Raji (cell line): ENCODE measurements around the gene SBF2.

ENCODE experiments used
- POLR2A ChIP-seq: IDR thresholded peaks from 2 replicates; pipeline ENCODE4 v1.6.1; 2011; ENCODE audit warnings: low read depth, low read length, control low read depth; ENCODE audit not compliant: insufficient read depth

SBF2 gene

GRCh38 chr11:9974375-9974774 lies 319.6 kb downstream of the SBF2 start:
- TF ChIP-seq POLR2A: no peak

DNA sequence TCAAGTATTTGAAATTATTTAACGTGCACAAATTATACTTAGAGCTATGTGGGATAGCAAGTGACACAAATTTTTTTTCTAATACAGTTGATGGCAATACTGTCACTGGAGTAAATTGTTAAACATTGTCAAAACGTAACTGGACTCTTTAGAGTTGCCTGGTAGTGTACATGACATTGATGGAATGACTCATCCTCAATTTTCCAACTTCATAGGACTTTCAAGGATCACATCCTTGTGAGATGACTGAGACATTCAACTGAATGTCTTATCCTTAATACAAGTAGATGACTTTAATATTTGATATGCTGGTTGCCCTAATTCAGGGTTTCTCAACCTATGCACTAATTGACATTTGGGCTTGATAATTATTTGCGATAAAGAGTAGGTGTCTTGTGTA lies 320.1 kb downstream of the SBF2 start:
- no peak for TF ChIP-seq POLR2A

GRCh38 chr11:9972989-9973388 lies 321.0 kb downstream of the SBF2 start:
- no peak for TF ChIP-seq POLR2A

GRCh38 chr11:9971894-9972293 lies 322.1 kb downstream of the SBF2 start:
- no peak for TF ChIP-seq POLR2A

DNA sequence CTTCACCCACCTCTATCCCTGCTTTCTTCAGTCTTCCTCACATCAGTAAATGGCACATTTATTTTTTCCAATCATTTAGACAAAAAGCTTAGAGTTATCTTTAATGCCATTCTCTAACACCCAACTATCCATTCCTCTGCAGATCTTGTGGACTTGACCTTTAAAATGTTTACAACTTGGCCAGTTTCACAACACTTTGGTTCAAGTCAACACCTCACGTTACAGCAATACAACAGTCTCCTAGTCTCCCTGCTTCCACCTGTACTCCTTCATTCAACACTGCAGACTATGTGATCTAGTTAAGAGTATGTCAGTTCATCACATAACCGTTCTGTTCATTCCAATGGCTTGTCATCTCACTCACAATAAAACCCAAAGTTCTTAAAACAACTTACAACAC lies 325.0 kb downstream of the SBF2 start:
- TF ChIP-seq POLR2A: no peak

DNA sequence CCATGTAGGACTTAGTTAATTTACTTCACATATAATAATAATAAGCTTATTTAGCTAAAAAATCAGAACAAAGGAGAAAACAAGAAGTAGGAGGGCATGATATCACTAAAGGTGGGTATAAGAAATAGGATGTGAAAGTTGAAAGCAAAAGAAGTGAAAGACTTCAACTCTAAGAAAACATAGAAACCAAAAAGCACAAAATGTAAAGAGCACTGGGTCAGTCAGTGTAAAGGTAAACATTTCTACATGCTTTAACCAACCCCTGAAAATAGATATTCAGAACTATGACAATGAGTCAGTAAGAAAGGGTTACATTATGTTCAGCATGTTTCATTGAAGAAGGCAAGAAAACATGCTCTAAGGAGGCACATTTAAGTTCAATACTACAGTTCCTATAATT lies 331.3 kb downstream of the SBF2 start:
- TF ChIP-seq POLR2A: no peak

DNA sequence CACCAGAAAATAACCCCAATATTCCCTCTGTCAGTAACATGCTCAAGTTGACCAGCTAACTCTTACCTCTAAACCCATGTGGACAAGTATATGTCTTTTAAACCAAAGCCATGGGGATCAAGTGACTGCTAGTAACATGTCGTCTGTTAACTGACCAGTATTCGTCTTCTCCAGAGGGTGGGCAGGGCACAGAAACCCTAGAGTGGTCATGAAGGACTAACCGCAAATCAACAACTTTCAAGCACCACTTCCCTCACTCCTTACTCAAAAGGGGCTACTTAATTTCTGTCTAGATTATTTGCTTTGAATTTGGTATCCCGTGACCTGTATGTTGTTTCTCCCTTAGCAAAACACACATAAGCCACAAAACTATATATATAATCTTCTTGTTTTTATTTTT lies 336.9 kb downstream of the SBF2 start:
- TF ChIP-seq POLR2A: no peak

DNA sequence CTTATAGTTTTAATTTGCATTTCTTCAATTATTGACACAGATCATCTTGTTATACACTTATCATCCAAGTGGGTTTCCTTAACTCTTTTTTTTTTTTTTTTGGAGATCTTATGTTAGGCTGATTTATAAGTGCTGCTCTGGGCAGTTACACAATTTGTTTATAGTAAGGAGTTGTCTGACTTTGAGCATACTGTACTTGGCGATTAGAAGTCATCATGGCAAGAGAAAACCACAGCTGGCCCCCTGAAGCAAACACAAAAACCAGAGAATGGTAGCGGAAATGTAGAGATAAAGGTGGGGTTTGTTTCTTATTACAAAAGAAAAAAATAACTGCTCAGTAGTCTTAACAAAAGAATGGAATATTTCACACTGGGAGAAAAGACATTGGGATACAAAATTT lies 337.5 kb downstream of the SBF2 start:
- TF ChIP-seq POLR2A: no peak

GRCh38 chr11:9955391-9955790 lies 338.6 kb downstream of the SBF2 start:
- no peak for TF ChIP-seq POLR2A

DNA sequence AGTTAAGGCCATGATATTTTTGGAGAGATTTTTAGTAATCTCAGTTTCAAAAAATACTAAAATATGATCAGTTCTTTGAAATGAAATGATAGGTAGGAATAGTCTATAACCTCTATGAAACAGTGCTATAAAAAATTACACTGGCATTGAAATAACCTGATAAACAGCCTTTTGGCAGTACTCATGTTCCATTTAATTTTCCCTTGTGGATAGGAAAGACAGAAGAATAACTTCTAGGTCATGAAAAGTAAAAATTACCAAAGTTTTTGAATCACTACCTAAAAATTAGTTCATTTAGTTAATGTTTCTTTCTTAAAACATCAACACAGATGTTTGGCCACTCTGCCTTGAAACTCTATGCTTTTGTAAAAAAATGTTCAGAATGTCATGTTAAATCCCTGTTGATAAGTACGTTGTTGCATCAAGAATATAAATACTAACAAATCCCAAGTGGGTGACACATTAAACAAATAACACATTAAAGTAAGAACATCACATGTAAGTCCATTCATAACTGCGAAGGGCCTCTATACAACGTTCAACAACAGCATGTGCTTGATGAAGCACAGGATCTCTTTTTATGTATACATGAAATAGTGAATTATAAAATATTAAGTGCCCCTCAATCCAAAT lies 339.9 kb downstream of the SBF2 start:
- no peak for TF ChIP-seq POLR2A

DNA sequence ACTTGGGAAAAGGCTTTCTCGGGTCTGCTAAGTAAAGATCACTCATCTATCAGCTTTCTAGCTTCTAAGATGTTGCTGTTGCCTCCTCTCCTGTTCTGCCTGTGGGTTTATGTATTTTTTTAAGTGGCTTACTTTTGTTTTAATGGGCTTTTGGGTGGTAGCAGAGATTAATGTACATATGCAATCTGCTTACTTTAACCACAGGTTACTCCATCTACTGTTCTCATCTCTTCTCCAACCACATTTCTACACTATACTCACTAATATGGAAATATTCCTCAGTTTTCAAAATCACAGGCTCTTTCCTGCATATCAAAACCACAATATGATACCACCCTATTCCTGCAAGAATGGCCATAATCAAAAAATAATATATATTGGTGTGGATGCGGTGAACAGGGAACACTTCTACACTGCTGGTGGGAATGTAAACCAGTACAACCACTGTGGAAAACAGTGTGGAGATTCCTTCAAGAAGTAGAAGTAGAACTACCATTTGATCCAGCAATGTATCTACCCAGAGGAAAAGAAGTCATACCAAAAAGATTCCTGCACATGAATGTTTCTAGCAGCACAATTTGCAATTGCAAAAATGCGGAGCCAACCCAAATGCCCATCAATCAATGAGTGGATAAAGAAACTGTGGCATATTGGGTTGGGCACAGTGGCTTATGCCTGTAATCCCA lies 341.4 kb downstream of the SBF2 start:
- no peak for TF ChIP-seq POLR2A

DNA sequence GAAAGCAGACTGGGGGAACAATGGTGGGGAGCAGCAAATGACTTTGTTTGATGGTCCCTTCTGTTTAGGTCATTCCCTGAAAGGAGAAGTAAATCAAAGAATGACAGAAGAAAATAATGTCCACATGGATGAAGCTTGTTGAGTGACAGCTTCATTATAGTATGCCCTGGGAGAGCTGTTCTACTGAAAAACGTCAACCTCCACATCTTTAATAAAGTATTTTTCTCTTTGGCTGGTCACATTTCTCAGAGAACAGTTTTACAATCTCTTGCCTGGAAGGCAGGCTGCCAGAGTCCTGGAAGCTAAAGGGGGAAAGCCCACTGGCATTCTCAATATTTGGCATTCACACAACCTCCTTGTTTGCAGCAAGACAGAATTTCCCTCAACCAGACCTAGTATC lies 342.2 kb downstream of the SBF2 start:
- no peak for TF ChIP-seq POLR2A

- no peak for TF ChIP-seq POLR2A
Observed at GRCh38 chr11:9950462-9950861, 343.6 kb downstream of the SBF2 start.

DNA sequence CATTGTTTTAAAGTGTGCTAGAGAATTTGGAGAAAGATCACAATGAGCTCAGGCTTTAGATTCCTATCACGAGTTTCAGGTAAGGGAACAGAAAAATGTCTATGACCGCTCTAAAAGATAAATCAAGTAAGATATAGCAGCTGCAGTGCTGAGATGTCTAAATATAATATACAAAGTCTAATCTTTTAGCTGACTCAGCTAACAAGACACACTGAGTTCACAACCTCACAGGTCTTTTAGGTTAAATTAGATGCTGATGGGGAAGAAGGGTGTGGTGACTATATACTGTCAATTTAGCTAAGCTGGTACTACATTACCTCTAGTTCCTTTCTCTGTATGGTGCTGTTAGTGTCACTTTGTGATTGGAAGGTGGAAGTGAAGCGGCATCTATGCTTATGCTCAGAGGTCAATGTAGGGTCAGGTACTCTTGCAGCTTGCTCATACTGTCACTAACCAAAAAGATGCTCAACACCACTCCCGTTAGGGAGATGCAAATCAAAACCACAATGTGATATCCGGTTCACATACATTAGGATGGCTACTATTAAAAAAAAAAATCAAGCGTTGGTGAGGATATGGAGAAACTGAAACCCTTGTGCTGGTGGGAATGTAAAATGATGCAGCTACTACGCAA lies 346.7 kb downstream of the SBF2 start:
- no peak for TF ChIP-seq POLR2A

DNA sequence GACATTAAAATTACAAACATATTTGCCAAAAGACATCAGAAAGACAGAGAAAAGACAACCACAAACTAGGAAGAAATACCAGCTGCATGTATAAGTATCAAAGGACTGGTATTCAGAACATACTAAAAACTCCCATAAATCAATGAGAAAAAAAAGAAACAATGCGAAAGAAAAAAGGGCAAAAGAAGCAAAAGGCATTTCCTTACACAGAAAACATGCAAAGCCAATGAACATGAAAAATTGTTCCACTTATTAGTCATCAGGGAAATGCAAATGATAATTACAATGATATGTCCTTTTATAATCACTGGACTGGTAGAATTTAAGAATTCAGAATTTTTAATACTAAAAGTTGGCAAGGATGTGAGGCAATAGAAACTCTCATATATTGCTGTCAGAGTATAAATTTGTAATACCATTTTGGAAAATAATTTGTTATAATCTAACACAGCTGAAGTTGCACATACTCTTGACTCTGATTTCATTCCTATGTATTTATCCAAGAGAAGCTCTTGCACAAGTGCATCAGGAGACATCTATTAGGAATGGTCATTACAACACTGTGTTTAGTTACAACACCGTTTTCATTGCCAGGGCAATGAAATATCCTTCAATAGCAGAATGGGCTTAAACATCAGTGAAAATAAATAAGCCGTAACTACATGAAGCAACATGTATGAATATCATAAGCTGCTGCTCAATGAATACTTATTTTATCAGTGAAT lies 350.5 kb downstream of the SBF2 start:
- TF ChIP-seq POLR2A: no peak

DNA sequence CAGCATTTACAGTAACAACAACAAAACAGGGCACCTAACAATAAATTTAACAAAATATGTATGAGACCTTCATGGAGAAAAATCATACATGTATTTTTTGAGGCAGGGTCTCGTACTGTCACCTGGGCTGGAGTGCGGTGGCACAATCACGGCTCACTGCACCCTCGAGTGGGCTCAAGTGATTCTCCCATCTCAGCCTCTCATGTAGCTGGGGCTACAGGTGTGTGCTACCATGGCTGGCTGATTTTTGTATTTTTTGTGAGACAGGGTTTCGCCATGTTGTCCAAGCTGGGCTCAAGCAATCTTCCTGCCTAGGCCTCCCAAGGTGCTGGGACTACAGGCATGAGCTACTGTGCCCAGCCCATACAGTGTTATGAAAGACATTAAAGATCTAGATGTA lies 352.0 kb downstream of the SBF2 start:
- TF ChIP-seq POLR2A: no peak

GRCh38 chr11:9936754-9937153 lies 357.3 kb downstream of the SBF2 start:
- TF ChIP-seq POLR2A: no peak

DNA sequence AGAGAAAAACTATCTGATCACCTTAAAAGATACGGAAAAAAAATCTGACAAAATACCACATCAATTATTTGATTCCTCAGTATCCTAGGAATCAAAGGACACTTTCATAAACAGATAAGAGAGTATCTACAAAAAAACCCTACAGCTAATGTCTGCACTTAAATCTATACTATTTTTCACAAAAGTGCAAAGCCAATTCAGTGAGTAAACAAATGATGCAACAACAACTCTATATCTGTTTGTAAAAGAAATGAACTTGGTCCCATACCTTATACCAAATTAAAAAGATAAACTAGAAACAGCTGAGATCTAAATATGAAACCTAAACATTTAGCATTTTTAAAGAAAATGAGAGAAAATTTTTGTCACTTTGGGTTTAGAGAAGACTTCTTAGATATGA lies 366.3 kb downstream of the SBF2 start:
- no peak for TF ChIP-seq POLR2A
